Left forelimb (tissue), 1 donor: ENCODE data around the gene PLPP4.

Source experiments
- DNase-seq: peaks from one replicate; pipeline ENCODE4 v3.0.0-alpha.2; 2018; ENCODE audit warnings: low spot score

PLPP4 gene

DNA sequence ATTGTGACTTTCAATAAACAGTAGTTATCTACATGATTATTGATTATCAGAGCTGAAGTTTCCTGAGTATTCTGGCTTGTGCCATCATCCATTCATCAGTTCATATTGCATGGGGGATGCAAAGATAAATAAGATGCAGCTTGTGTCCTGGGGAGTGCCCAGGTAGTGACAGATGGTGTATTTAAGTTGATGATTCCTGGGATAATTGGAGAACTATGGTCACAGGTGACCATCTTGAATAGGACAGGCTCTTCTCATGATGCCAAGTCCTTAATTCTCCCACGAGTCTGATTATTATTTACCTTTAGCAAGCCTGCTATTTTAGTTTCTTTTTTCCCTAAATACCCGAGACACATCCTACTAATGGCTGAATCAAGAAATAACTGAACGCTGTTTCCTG lies 64.9 kb downstream of the PLPP4 start:
- no peak for DNase-seq

DNA sequence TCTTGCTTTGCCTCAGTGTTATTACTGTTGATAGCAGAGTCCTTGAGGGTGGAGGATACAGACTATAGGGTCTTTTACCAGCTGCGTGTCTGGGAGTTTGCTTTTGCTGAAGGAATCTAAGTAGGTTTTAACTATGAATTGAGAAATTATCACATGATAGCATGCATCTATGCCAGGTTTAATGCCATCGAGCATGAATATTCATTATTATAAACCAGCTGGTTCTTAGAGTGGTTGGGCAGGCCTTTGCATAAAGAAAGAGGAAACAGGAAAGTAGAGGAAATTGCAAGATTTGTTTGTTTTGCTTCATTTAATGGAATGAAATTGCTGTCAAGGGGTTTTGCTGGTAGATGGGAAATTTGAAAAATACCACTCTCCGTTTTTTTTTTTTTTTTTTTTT lies 70.7 kb downstream of the PLPP4 start:
- DNase-seq: no peak

DNA sequence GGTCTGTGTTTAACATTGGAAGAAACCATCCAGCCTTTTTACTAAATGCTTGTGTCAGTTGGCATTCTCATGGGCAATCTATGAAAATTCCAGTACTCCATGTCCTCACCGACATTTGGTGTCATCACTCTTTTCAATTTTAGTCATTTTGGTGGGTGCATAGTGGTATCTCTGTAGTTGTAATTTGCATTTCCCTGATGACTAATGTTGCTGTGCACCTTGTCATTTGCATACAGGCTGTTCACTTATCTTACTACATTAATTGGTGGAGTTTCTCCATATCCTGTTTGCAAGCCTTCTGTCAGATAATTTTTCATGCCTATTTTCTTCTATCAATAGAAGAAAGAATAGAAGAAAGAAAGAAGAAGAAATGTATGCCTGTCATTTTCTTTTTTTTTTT lies 73.7 kb downstream of the PLPP4 start:
- no peak for DNase-seq

DNA sequence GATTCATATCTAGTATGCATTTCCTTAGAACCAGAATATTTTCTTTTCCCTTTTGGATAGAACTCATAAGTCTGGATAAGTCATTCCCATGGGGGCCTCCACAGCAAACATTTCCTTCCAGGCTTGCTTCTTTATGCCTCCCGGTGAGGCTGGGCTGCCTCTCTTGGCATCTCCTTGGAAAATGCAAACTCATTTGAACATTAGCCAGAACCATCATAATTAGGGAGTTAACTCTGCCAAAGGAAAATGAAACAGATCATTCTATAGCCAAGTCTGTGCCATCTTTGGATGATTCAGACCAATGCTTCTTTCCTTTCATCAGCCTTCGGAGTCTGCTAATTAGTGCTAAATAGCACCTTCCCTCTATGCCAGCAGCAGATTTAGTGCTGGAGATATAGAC lies 81.1 kb downstream of the PLPP4 start:
- DNase-seq: no peak

DNA sequence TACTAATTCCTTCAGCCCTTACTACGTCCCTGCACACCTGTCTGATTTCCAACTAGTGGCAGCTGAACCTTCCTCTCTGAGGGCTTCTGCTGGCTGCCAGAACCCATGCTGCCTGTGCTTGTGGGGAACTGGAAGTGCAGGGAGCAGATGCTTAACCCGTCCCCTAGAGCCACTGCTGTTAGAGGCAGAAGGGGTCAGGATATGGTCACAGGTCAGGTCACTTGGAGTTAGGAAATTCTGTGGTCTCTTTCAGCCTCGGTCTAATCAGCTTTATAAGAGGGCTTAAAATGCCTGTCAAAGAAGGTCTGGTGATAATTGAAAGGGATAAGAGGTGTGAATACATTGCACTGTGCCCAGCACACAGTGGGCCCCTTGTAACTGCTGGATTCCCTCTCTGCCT lies 82.0 kb downstream of the PLPP4 start:
- DNase-seq: no peak

DNA sequence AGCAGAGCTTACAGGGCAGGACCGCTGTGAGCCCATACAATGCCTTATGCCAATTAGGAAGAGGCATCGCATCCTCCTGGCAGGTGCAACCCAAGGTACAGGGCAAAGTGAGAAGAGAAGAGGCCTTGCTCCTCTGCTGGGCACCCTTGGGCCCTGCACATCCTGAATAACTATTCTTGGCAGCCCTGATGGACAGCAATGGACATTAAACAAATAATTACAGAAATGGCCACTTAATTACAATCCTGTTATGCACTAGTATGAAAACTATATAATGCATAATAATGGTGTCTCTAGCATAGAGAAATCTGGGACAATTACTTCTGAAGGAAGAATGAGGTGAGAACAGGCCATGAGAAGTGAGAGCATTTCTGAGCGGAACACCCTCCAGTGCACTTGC lies 83.5 kb downstream of the PLPP4 start:
- no peak for DNase-seq

DNA sequence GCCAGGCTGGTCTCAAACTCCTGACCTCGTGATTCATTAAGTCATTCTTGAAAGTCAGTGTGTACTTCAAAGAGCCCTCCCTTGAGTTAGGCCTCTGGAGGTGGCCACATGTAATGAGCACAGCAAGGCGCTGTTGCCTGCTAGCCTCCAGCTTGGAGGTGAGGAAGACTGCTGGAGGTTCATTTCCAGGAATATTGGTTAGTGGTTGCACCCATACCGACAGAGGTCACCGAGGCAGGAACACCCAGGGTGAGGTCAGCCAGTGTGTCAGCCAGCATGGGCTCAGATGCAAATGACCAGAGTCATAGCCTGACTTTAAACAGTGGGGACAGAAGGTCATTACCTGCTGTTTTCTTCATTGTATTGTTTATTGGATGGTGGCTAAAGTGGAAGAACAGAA lies 85.0 kb downstream of the PLPP4 start:
- no peak for DNase-seq

DNA sequence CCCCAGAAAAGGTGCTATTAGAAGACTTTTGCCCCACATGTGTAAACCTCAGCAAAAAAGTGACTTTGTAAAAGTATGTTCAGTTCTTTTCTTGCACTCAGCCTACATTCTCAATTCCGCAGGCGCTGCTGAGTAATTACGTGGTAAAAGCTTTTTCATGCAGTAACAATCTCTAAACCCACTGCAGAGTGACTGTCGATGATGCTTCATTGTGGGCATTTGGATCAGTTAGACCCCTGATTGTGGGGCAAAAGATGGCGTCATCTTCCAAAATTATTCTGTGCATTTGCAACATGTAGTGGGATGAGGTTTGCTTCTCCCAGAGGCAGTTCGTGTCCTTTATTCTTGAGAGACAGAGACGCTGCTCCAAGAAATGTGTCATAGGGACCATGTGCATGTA lies 85.6 kb downstream of the PLPP4 start:
- DNase-seq: no peak

DNA sequence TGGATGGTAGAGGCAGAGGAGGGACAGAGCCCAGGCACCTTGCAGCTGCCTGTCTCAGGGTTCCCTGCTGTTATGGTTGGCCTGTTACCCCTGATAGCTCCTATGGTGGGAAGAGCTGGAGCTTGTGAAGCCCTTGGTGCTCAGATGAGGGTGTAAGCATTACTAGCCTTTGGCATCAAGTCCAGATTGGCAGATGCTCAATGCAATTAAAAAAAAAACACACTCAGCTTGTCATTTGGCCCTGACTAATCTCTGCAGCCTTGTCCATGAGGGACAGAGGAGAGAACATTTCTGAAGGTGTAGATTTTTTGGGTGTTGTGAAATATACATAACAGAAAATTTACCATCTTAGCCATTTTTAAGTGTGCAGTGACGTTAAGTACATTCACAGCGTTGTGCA lies 86.3 kb downstream of the PLPP4 start:
- no peak for DNase-seq

DNA sequence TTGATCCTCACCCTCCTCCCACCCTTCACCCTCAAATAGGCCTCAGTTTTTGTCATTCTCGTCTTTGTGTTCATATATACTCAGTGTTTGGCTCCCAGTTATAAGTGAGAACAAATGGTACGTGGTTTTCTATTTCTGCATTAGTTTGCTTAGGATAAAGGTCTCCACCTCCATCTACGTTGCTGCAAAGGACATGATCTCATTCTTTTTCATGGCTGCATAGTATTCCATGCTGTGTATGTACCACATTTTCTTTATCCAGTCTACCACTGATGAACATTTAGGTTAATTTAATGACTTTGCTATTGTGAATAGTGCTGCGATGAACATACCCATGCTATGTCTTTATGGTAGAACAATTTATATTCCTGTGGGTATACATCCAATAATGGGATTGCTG lies 91.2 kb downstream of the PLPP4 start:
- DNase-seq: no peak

DNA sequence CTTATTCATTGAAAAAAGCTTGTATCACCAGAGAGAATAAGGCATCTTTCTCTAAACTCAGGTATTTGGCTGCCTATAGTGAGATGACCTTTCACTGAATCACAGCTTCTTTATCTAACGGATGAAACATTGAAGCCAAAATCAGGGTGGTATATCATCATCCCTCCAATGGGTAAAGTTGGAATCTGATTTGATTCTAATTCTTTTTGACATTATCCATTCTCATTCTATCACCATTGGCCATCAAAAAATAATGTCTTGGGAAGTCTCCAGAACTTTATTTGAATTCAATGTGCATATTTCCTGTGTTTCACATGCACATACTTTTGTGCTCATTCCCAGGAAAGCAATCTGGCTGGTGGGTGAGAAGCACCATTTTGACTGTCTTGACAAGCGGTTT lies 95.2 kb downstream of the PLPP4 start:
- no peak for DNase-seq

DNA sequence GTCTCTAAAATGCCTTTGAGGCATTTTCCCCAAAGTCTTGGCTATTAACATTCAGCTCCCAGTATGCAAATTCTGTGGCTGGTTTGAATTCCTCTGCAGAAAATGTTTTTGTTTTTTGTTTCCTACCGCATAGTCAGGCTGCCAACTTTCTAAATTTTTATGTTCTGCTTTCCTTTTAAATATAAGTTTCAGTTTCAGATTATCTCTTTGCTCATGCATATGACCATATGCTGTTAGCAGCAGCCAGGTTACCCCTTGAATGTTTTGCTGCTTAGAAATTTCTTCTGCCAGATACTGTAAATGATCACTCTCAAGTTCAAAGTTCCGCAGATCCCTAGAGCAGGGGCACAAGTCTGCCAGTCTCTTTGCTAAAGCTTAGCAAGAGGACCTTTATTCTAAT lies 96.9 kb downstream of the PLPP4 start:
- DNase-seq: no peak

DNA sequence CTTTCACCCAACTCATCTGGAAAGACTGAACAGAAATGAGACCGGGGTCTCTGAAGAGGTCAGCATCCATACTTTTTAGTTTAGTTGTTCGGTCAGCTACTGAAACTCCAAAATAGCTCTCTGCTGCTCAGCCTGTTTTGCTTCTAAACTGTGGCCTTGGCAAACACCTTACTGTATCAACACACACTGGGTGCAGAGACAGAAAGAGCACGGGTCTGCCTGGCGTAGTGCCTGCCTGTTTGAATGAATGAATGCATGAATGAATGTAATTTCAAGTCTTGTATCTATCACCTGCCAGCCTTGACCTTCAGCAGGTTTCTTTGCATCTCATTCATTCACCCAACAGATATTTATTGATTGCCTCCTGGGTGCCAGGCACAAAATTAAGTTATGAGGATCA lies 98.4 kb downstream of the PLPP4 start:
- no peak for DNase-seq

DNA sequence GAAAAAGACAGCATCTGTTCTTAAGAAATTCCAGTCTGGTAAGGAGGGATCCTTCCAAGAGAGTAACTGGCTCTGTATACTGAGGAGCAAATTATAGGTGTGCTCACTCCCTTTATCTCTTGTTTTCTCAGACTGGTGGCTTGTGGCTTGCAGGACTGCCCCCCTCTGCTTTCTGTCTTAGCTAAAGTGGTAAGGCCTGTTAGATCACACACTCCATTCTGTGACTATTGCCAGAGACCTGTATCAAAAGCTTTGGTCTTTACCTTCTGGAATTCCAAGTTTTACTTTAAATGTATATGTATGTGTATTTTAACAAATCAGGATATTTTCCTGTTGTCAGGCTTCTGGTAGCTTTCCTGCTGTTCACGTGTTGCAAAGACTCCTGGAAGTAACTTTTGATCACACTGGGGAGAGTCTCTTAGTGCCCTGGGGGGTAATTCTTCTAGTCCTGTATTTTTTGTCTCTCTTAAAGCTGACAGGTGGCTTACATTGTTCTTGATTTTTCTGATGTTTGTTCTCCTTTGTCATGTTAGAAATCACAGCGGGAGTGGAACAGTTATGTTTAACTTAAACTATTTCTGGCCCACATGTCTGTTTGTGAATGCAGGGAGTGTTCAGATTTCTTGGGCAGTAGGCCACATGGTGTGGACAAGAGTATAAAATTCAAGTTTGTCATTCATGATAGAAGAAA lies 99.0 kb downstream of the PLPP4 start:
- DNase-seq: no peak

DNA sequence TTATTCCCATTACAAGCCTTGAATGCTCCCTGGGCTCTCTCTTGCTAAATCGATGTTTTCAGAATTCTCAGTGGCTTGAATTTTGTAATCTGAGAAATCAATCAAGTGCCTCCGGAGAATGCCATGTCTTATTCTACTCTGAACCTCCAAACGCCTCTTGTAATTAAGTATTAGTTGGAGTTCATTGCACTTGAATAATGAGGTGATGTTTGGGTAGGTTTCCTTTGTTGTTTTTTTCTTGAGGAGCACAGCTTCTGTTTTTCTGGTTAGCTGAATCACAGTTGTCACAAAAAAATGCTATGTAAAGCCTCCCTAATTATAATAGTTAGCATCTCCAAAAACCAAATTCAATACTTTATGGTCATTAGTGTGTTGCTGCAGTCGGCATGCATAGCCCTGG lies 100.3 kb downstream of the PLPP4 start:
- no peak for DNase-seq

DNA sequence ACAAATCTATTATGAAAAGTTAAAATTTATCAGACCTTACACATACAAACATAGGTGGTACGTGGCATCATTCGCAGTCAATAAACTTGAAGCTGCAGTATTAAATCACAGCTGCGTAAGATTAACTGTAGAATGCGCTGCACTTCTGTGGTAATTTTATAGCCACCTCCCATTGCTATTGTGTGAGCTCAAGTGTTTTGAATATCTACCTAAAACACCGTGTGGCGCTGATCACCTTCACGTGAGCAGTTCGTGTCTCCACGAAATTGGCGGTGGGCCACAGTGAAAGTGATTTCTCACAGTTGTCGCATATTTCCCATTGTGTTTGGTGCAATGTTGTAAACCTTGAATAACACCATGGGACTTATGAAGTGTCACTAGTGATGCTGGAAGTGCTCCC lies 102.8 kb downstream of the PLPP4 start:
- no peak for DNase-seq

DNA sequence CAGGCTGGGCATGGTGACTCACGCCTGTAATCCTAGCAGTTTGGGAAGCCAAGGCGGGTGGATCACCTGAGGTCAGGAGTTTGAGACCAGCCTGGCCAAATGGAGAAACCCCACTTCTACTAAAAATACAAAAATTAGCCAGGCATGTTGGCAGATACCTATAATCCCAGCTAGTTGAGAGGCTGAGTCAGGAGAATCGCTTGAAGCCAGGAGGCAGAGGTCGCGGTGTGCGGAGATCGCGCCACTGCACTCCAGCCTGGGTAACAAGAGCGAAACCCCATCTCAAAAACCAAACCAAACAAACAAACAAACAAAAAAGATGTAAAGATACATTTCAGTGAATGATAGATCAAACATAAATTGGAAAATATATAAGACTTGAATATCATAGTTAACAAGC lies 105.9 kb downstream of the PLPP4 start:
- DNase-seq: no peak

DNA sequence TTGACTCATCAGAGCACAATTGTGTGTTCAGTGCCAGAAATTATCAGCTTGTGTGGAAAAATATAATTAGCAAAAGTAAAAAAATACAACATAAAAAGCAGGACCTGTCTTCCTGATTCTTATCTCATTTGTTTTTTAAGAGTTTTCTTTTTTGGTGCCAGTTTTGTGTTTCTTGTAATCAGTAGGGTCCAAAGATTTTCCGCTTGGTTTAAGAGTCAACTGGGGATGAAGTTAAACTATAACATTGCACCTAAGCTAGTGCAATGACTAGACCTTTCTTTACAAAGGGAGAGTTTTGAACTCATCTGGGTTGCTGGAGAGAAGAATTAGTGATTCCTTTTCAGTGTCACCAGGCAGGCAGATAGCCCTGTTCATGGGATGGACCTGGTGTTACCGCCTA lies 113.4 kb downstream of the PLPP4 start:
- DNase-seq: no peak

DNA sequence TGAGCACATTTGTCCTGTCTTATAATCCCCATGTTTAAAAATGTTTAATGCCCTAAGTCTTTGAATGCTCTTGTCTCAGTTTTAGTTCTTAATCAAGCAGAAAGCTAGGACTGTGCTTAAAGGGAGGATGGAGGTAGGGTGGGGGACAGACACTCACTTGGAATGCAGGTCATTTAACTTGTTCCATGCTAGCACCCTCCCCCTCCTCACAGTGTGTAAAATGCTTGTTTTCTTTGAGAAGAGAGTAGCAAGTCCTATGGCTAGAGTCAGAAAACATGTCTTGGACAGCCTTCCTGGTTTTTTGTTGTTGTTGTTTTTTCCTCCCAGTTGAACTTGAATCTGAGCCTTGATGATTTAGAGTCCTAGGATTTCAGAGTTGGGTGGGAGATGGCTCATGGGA lies 114.2 kb downstream of the PLPP4 start:
- no peak for DNase-seq

DNA sequence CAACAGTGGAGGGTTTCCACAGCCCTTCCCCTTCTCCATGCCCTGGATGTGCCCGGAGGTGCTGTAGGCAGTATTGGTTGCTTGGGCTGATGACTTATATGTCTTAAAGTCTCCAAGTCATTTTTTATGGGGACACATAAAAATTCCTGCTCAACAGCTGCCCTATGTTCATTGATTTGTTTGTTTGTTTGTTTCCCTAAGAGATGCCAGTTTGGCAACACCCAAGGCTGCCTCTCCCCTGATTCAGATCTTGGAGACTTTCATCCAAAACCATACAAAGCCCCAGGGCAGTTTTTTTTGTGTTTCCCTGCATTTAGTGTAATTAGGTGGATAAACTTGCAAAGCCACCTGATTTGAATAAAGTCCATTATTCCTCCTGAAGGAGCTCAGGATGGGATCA lies 115.3 kb downstream of the PLPP4 start:
- DNase-seq: no peak

DNA sequence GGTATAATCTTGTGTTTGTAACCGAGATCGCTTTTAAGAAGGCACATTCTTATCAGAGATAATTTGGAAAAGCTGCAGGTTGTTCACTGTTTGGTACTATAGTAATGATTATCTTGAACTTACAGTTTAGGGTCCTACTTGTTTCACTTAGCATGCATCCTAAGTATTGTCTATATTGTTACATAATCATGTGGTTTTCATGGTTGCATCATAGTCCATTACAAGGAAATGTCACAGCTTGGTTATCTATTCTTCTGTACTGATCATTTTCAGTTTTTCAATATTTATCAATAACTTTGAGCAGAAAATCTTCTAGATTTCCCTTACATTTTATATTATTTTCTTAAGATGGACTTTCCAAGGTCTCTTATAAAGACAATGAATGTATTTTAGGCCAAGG lies 116.3 kb downstream of the PLPP4 start:
- no peak for DNase-seq

DNA sequence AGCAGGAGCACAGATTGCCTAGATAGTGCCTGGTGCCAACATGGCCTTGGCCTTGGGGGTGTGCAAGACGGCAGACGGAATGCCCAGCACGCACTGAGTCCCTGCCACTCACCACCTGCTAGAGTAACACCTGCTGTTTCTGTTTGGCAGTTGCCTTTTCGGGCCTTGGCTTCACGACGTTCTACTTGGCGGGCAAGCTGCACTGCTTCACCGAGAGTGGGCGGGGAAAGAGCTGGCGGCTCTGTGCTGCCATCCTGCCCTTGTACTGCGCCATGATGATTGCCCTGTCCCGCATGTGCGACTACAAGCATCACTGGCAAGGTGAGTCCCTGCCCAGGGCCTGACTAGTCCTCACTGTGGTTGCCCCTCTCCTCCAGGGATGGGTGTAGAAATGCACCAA lies 118.0 kb downstream of the PLPP4 start:
- no peak for DNase-seq

DNA sequence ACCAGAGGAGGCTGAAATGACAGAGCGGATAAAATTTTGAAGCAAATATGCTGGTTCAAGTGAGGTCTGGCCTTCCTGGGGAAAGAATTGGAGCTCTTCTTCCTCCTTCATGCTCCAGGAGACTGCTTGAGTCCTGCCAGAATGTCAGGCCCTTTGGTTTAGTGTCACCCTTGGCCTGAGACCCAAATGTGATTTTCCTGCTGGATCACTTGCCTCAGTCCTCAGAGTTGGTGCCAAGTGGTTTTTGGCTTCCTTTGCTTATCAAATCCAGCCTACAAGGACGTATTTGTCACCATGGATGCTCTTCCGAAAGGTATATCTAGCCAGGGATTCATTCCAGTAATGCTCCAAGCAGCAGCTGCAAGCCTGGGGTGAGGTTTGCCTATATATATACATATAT lies 118.4 kb downstream of the PLPP4 start:
- no peak for DNase-seq

DNA sequence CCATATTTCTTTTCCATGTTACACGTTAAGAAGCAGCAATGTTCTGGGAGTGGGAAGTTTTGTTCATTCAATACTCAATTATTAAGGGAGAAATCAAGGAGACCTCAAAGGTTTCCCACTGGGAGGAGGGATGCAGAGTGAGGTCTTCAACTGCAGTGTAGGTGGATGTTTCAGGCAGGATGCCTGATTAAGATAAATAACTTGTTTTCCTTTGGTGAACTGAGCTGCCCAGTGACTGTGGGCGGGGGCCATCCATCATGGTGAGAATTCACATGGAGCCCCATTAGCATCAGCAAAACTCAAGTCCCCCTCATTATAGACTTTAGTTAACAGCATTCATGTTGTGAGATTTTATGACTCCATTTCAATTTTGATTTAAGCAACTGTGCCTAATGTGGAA lies 121.1 kb downstream of the PLPP4 start:
- no peak for DNase-seq

DNA sequence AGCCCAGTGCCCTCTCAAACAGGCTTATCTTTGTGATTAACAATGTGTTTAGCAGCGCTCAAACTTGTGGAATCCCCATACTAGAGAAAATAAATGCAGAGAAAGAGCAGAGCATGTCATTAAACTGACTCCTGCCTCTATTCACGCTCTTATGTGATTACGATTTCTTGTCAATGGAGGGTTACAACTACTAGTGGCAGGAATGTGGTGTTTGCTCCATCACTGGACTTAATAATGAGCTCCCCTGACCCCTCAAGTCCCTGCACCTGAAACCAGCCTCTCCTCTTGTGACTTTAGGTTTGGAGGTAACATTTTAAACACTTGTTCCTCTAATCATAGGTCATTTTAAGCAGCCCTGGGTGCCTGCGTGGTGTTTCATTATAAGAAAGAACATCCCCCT lies 121.9 kb downstream of the PLPP4 start:
- no peak for DNase-seq
